Vagina (tissue), 2 donors: Measurements from ENCODE around the gene CTNND2.

Source experiments
- CTCF ChIP-seq, 3 experiments: fragments of 450-650 bp in 2 of 3; fragments of 200-600 bp in 1 of 3; sonication (generic) in 1 of 3; IDR thresholded peaks; one replicate each; pipeline ENCODE4 v1.5.1; 2017 to 2019; ENCODE audit warnings: antibody characterized with exemption in 3 of 3, mild to moderate bottlenecking in 2 of 3, moderate library complexity in 2 of 3
- POLR2AphosphoS5 ChIP-seq, 2 donors: sonication (generic); formaldehyde crosslinking; IDR thresholded peaks; one replicate each; pipeline ENCODE4 v1.9.0; 2017; ENCODE audit warnings: antibody characterized with exemption in 2 of 2, mild to moderate bottlenecking in 2 of 2, low read depth in 1 of 2; ENCODE audit not compliant: insufficient read depth in 1 of 2

- TF ChIP-seq POLR2AphosphoS5 (IDR thresholded peaks at IDR 0.05; ENCODE audit: insufficient read depth in 1 of 2, low read depth in 1 of 2) (no peak), CTCF (IDR thresholded peaks at IDR 0.05) (no peak)
Observed at GRCh38 chr5:10933121-10933520, 971.1 kb downstream of the CTNND2 start.
